Measurements from ENCODE around the gene GUCA2B.

GUCA2B gene

DNA sequence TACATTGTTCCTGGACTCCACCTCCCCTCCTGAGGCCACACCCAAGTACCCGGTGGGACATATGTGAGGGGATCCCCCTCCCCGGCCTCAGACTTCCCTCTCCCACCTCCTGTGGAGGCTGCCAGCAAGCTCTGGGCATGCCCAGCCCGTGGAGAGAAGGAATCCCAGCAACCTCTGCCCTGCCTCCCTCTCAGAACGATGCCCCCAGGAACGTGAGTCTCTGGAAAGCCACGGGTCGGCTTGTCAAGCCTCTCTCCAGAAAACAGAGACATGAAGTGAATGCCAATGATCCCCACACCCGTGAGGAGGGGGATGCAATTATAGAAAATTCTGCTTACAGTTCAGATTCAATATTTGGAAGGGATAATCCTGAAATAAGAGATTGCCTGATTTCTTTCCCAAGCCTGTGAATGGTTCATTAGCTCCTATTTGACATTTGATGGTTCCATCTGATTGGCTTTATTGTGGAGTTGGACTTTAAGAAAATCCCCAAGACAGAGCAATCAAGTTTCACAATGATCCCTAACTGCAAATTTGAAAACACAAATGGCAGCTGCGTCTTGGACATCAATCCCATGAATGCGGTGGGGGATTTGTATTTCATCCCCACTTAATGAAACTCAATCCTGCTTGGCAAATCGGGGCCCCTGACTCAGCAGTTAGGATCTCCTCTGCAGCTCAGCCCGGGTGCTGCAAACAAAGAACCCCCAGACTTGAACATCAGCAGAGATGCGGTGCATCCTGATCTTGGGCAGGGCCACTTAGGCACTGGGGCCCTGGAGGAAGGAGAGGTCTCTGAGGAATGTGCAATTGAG is 9.1 kb upstream of the GUCA2B start:
- DNase-seq, result no peak

DNA sequence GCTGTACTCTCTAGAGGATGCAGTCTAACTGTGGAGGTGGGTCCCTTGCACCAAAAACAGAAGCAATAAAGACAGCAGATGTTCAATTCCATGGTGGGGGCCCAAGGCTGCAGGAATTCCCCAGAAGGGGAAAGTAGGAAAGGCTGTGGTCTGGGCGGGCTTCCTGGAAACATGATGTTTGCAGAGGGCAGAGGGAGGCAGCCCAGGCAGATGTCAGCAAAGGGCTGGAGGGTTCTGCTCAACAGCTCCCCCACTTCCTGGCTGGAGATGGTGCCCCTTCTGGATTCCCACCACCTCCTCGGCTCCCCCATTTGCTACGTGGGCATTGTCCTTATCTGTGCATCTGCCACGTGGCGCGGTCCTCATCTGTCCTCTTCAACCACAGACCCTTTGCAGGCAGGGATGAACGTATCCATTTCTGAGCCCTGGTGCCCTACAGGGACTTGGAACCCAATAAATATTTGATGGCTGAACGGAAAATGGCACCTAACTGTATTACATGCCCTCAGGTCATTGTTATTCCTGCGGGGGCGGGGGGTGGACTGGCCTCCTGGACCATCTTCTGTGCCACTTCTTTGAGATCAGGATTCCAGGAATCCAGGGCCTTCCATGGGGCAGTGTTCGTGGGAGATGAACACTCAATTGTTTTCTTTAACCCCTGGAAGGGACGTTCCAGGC is 8.4 kb upstream of the GUCA2B start:
- no peak for DNase-seq

DNA sequence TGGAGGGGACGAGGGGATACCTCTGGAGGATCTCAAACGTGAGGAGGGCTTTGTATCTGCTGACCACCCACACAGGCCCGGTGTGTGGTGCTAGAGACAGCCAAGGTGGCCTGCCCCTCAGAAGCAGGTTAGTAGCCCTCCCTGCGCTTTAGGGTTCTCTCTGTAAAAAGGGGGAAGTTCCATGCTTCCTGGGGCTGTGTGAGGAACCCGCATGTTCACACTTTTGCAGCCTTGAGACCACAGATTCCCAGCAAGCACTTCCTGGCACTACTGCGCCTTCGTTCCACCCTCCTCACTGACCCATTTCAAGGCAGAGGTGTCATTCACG is 7.9 kb upstream of the GUCA2B start:
- no peak for DNase-seq

DNA sequence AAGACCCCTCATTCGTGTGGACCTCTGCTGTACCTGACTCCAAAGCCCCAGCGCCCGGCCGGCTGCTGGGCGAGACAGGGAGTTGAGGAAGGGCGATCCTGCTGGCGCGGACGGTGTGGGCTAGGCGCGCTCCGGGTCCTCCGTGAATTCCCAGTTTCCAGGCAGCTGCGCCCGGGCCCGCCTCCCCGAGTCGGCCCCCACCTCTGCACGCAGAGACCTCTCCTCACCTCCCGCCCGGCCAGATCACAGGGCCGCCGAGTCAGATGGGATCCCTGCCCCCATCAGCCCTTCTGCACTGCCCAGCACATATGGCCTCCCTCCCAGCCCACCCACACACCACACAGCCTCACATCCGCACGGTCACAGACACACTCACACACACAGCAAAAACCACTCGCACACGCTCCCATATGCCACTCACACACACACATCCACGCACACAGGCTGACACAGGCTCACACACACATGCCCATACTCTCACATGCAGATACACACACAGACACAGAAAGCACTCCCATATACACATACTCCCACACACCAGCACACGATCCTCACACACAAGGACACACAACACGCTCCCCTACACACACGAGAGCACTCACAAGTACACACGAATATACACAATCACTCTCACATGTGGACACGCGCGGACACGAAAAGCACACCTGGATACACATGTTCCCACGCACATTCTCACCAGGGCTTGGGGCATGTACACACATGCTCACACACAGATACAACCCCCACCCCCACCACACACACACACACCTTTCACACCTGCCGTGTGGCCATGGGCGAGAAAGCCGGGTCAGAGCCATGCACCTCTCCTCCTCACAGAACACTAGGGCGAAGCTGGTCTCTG is 7.2 kb upstream of the GUCA2B start:
- no peak for DNase-seq

DNA sequence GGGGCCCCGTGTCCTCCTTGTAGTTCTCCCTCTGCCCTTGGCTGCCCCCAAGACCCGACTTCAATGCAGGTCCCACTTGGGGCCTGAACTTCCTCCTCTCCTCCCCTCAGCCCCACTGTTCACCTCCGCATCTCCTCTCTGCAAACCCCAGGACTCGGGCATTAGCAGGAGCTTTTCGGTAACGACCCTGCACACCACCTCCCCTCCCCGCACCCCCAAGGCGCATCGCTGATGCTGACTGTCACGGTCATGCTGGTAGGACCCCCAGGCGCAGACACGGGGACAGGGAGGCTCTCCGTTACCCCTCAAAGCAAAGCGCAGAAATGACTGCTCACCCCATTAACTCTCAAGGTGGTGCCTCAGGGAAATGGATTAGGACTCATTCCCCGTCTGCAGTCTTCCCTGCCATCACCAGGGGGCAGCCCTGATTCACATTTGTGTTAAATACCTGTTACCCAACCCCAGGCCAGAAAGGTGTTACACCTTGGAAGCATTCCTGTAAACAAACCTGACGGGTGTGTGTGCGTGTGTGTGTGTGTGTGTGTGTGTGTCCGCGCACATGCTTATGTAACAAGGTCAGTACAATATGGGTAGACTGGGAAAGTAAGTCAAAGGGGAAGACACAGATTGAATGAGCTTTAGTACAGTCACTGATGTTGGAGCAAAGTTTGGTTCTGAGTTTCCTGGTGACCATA is 6.4 kb upstream of the GUCA2B start:
- peak; percentile 82 for DNase-seq

DNA sequence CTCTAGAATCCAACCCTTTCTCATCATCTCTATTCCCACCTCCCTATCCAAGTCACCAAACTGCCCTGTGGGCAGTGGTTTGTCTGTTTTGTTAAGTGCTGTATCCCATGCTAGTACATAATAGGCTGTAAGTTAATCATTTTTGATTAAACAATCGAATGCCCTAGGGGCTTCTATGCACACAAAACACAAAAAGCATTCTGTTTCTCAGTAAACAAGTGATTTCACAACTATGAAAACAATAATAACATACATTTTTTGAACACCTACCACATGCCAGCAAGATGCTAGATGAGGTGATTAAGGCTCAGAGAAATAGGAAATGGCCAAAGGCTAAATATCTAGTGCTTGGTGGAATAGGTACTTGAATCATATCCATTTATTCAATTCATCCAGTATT is 5.0 kb upstream of the GUCA2B start:
- no peak for DNase-seq

DNA sequence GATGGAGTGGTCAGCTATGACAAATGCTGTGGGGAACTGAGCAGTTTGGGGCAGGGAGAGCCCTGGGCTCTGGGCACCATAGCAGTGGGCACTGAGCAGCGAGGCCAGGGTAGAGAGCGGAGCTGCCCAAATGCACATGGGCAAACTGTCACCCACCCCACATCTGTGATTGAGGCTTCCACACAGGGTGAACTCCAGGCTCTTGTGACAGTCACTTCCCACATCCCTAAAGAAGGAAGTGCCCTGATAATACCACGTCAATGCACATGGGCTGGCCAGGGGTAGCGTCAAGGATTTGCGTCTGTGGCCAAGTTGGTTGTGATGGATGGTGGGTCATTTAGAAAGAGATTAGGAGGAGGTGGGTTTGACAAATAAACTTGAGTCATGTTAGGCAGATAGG is 2.6 kb upstream of the GUCA2B start:
- no peak for DNase-seq

DNA sequence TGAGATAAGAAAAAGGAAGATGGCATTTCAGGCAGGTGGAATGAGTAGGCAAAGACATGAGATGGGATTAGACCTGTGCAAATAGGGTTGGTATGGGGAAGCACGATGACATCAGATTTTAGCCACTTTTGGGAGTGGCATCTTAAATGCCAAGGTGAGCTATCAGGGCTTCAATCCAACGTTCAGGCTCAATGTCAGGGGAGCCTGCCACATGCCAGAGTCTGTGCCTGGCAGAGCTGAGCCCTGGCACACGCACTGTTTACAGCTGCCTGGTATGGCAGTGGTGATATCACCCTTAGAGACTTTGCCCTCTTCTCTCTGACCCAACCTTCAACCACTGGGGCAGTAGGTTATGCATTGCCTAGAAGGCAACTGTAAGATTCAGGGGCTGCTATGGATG is 1.1 kb upstream of the GUCA2B start:
- DNase-seq, result no peak

DNA sequence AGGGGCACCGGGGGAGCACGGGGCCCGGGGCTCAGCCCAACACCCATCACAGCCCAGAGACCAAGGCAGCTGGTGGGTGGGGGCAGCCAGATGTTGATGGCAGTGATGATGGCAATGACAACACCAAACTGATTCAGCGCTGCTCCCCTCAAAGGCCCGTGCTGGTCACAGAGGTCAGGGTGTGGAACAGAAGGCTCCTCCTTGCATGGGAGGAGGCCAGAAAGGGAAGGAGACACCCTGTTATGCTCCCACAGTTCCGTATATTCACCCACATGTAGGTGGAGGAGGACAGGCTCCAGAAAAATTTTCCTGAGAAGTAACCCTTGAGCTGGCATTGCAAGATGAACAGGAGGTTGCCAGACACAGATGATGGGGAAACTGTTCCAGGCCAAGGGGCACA is 414 bp downstream of the GUCA2B start:
- DNase-seq, result no peak

DNA sequence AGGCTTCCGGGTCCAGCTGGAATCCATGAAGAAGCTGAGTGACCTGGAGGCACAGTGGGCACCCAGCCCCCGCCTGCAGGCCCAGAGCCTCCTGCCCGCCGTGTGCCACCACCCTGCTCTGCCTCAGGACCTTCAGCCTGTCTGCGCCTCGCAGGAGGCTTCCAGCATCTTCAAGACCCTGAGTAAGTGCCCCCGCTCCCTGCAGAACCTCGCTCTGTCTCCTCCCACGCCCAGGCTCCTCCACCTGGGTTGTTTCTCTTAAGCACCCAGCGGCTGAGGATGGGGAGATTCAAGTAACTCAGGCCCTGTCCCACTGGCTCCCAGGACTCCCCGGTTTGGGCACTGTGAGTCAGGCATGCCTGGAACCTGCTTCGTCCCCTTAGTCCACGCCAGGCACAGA is 1.5 kb downstream of the GUCA2B start:
- no peak for DNase-seq

DNA sequence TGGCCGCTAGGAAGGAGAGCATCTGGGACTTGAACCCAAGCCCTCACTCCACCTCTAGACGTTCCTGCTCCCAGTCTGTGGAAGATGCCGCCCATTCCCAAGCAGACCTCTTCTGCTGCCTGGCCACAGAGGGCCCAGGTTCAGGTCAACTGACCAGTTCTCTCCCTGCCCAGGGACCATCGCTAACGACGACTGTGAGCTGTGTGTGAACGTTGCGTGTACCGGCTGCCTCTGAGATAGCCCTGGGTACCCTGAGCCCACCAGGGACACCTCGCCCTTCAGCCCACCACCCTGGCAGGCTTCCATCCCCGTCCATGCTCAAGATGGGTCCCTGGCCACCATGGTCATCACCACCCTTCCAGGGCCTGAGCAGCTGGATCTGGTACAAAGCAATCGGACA is 2.2 kb downstream of the GUCA2B start:
- DNase-seq, result no peak

DNA sequence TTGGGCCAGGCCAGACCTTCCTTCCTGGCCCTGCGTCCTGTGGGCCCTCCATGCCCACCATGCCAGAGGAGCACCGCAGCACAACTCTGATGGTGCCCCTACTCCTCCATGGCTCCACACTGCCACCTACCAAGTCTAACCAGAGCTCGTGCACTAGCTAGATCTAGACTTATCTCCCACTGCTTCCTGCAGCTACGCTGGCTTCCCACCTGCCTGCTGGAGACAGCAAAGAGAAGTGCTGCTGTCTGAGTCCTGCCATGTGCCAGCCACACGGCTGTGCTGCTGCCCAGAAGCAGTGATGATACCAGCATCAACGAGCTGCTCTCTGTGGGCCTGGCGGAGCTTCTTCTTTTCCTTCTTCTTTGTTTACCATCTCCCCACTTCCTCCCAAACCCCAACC is 4.5 kb downstream of the GUCA2B start:
- DNase-seq, result no peak

DNA sequence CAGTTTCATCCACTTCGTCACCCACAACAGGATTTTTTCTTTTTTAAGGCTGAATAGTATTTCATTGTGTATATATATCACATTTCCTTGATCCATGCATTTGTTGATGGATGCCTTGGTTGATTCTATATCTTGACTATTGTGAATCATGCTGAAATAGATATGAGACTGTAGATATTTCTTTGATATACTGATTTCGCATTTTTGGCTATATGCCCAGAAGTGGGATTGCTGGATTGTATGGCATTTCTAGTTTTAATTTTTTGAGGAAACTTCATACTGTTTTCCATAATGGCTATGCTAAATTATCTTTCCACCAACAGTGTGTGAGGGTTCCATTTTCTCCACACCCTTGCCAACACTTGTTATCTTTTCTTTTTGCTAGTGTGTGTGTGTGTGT is 5.0 kb downstream of the GUCA2B start:
- DNase-seq, result no peak

DNA sequence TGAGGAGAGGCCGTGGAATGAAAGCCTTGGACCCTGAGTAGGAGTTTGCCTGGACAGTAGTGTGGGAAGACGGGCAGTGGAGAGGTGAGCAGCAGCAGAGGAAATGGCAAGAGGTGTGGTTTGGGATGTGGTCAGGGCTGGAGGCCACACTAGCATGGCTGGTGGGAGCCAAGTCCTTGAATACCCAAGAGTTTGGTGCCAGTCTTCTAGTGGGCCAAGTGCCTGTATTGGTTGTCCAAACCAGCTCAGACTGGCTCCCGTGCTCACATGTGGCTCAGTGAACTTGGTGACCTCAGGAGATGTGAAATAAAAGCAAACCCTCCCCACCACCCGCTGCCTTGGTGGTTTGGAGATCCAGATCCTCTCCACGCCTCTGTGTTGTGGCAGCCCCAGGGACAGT is 9.0 kb downstream of the GUCA2B start:
- DNase-seq, result no peak

DNA sequence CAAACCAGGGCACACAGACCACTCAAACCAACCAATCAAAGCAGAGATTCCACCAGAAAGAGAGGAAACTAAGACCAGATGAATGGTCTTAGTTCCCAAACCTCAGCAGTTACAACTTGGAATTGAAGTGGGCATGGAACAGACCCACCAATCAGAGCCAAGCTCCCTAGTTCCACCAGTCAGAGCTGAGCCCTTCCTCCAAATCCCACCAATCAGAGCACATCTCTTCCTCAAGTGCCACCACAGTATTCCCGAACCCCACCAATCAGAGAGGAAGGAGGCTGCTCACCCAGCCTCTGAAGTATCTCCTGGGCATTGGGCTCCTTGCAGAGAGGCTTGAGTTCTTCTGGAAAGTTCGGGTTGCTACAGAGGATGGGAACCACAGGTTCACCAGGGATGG is 9.9 kb downstream of the GUCA2B start:
- DNase-seq, result no peak

DNA sequence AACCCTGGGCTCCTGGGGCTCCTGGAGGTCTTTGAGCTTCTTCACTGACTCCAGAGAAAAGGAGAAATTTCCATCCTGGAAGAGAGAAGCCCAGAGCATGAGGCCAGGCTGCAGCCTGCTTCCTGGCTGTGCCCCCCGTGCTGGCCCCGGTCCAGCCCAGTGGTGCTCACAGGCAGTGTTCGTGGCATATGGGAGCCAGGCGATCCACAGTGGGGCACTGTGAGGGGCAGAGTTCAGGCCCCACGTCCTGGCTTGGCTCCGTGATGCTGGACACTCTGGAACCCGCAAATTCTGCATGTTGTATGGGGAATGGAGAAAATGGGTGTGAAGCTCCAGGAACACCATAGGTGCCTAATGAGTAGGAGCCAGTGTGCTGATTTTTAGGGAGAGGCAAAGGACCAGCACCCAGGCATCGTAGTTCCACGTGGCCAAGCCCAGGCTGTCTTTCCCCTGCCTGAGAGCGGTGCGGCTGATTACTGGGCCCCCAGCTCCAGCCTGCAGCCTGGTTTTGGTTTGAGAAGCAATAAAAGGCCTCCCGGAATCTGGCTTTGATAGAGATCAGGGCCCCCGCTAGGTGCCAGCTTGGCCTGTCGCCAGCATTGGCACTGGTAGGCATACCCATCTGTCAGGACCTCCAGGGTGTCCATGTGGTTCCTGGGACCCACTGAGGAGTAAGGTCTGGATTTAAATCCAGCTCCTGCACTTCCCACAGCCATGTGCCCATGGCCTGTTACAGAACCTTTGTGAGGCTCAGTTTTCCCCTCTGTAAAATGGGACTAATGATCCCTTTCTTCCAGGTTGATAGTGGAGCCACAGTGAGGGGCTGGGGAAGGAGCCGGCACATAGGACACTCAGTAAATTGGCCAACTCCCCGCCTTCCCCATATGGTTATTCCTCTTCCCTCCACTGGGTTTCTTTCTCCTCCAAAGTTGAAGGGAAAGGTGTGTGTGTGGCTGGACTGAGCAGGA is 10.6 kb downstream of the GUCA2B start:
- no peak for DNase-seq

DNA sequence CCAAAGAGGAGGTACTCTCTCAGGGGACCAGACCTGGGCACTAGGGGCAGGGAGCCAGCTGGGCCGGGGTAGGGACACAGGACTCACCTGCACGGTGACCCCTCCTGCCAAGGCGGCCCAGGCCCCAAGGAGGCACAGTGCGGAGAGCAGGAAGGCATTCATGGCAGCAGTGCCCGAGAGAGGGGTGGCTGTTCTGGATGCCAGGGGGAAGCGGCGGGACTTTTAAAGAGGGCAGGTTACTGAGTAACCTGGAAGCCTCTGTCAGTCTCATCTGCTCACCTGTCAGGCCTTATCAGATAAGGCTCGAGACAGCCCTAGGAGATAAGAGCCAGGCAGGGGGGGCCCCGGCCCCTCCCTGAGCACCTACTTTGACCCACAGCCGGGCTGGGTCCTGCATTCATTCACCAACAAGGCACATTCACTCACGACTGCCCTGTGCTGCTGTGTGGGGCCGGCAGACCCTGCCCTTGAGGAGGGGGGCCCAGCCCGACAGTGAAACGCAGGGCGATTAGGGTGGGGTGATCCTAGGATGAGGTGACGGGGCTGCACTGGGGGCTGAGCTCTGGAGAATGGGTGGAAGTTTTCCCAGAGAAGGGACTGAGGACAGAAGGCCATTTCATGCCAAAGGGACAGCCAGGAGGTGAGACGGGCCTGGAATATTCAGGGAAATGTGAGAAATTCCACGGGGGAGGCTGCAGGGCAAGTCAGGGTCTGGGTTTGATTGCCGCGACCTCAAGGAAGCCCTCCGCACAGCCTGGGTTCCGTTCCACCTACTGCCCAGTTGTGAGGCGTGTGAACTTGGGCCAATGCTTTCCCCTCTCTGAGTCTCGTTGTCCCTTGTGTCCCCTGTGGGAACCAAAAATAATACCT is 11.6 kb downstream of the GUCA2B start, which contains the start of gene GUCA2A:
GUCA2A (minus strand) TSS at position 195 of the 870 bp plus-strand sequence; CDS start at position 162, 33 bp downstream.
- no peak for DNase-seq

DNA sequence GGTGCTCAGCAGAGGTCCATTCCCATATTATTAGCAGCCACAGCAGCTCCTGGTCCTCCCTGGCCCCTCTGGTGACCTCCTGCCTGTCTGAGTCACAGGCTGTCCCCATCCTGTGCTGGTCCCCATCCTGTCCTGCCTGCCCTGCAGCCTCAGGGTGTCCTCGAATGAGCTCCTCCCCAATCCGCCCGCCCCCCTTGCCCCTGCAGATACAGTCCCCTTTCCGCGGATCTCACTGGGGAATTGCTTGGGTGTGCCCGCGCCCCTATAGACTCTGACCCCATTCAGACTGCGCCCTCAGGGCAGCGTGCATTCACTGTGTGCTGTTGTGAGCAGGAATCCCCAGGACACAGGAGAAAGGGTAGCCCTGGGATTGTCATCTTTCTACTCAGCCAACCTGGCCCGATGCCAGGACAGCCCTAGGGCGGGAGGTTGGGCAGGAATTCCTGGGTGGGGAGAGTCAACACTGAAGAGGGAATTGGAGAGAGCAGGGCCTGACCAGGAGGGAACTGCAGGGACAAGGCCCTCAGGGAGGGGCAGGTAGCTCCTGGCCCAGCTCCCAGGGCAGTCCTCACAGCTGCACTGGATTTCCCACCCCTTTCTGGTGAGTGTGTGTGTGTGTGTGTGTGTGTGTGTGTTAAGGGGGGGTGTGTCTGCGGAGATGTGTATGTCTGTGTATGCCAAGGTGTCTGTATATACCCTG is 12.5 kb downstream of the GUCA2B start:
- DNase-seq, result no peak

DNA sequence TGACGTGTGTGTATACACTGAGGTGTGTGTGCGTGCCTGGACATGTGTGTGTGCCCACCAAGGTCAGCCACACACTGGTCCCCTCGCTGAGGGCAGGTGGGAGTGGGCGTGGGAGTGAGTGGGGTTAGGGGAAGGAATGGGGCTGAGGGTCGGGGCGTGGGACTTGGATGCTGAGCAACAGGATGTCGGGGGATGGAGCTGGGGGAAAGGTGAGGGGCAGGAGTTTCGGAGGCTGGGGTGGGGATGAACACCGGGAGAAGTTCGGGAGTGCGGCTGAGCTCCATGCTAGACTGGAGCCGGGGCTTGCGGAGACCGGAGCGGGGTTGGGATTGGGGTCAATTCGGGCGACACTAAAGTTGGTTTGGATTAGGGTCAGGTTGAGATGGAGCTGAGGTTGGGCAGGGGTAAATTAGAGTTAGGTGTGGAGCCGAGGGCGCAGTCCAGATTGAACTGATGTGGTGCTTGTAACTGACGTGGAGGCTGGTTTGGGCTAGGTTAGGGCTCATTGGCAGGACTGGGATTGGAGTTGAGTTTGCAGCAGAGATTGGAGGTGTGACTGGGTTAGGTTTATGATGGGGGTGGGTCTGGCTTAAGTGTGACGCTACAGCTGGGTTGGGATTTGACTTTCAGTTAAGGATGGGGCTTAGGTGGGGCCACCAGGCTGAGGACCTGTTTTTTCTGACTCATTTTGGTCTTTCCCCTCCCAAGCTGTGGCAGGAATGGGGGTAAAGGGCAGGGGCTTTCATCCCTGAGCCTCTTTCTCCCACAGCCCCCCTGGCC is 14.6 kb downstream of the GUCA2B start:
- DNase-seq, result no peak

DNA sequence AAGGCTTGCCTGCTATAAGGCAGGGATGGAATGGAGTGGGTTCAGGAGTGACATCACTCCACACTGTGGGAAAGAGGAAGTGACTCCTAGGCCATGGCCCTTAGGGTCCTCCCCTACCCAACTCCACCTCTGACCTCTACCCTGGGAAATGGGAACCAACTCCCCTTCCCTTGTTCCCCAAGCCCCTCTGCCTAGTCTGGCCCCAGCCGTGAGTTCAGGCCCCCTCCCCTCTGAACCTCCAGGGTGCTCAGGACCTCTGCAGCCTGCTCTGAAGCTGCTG is 15.1 kb downstream of the GUCA2B start:
- DNase-seq, result no peak

Data from activated CD8-positive, alpha-beta memory T cell treated with anti-CD3 and anti-CD28 coated beads, Interleukin-2, amount 50 U/mL, for 48 hours (primary cell).